ENCODE results near the gene MAPT. TPM values are rescaled to one million over a fixed set of nuclear protein-coding genes. Genes with fewer than 3 reads are reported as not detected.

MAPT gene
- total RNA-seq, 1 donor from 2014 or later, result 2.9 TPM

GRCh38 chr17:45870342-45870974 lies 23.9 kb upstream of the MAPT start:
- no peaks in the 10 kb centered on the region for H3K9me3 Mint-ChIP-seq (ENCODE audit: low read depth)
- no peak for TF ChIP-seq CTCF (IDR thresholded peaks at IDR 0.05)
- no peaks in the 10 kb centered on the region for H3K36me3 Mint-ChIP-seq (ENCODE audit: low read depth)

GRCh38 chr17:45871718-45872117 lies 22.6 kb upstream of the MAPT start:
- peaks cover 7% of the 10 kb centered on the region for H3K27me3 Mint-ChIP-seq (ENCODE audit: low read depth)
- no peak overlapping the region for H3K4me3 Mint-ChIP-seq (ENCODE audit: unreplicated experiment)
- no peak for DNase-seq (ENCODE audit: low spot score)
- H3K27ac Mint-ChIP-seq (ENCODE audit: unreplicated experiment), result no peak overlapping the region
- no peaks in the 10 kb centered on the region for H3K36me3 Mint-ChIP-seq (ENCODE audit: low read depth)
- TF ChIP-seq CTCF (IDR thresholded peaks at IDR 0.05), result no peak
- H3K4me1 Mint-ChIP-seq (ENCODE audit: low read depth), result peaks cover 10% of the 10 kb centered on the region
- H3K9me3 Mint-ChIP-seq (ENCODE audit: low read depth), result no peaks in the 10 kb centered on the region

More at GRCh38 chr17:45870342-45870974, 23.9 kb upstream of the MAPT start:
- H3K4me3 Mint-ChIP-seq (ENCODE audit: unreplicated experiment), result no peak overlapping the region
- peaks cover 10% of the 10 kb centered on the region for H3K4me1 Mint-ChIP-seq (ENCODE audit: low read depth)
- H3K27ac Mint-ChIP-seq (ENCODE audit: unreplicated experiment), result no peak overlapping the region
- H3K27me3 Mint-ChIP-seq (ENCODE audit: low read depth), result peaks cover 6% of the 10 kb centered on the region
- no peak for DNase-seq (ENCODE audit: low spot score)

GRCh38 chr17:45873728-45874127 lies 20.6 kb upstream of the MAPT start:
- peaks cover 10% of the 10 kb centered on the region for H3K4me1 Mint-ChIP-seq (ENCODE audit: low read depth)
- H3K4me3 Mint-ChIP-seq (ENCODE audit: unreplicated experiment), result no peak overlapping the region
- H3K36me3 Mint-ChIP-seq (ENCODE audit: low read depth), result no peaks in the 10 kb centered on the region
- no peak for DNase-seq (ENCODE audit: low spot score)
- peaks cover 2% of the 10 kb centered on the region for H3K9me3 Mint-ChIP-seq (ENCODE audit: low read depth)
- peaks cover 16% of the 10 kb centered on the region for H3K27me3 Mint-ChIP-seq (ENCODE audit: low read depth)
- TF ChIP-seq CTCF (IDR thresholded peaks at IDR 0.05), result no peak
- no peak overlapping the region for H3K27ac Mint-ChIP-seq (ENCODE audit: unreplicated experiment)

GRCh38 chr17:45874151-45874550 lies 20.2 kb upstream of the MAPT start:
- no peak for TF ChIP-seq CTCF (IDR thresholded peaks at IDR 0.05)
- Mint-ChIP-seq H3K9me3 (ENCODE audit: low read depth) (peaks cover 2% of the 10 kb centered on the region), H3K27ac (ENCODE audit: unreplicated experiment) (no peak overlapping the region), H3K4me3 (ENCODE audit: unreplicated experiment) (no peak overlapping the region), H3K4me1 (ENCODE audit: low read depth) (peaks cover 10% of the 10 kb centered on the region), H3K27me3 (ENCODE audit: low read depth) (peaks cover 16% of the 10 kb centered on the region), H3K36me3 (ENCODE audit: low read depth) (no peaks in the 10 kb centered on the region)
- no peak for DNase-seq (ENCODE audit: low spot score)

GRCh38 chr17:45876539-45876938 lies 17.8 kb upstream of the MAPT start:
- DNase-seq (ENCODE audit: low spot score), result no peak
- Mint-ChIP-seq H3K36me3 (ENCODE audit: low read depth) (no peaks in the 10 kb centered on the region), H3K9me3 (ENCODE audit: low read depth) (peaks cover 2% of the 10 kb centered on the region), H3K27me3 (ENCODE audit: low read depth) (peaks cover 20% of the 10 kb centered on the region), H3K4me3 (ENCODE audit: unreplicated experiment) (no peak overlapping the region), H3K27ac (ENCODE audit: unreplicated experiment) (no peak overlapping the region), H3K4me1 (ENCODE audit: low read depth) (peaks cover 4% of the 10 kb centered on the region)
- TF ChIP-seq CTCF (IDR thresholded peaks at IDR 0.05), result no peak

Data from chondrocyte (in vitro differentiated cells).